ENCODE results near the gene KLF2. TPM values are rescaled to one million over a fixed set of nuclear protein-coding genes. Genes with fewer than 3 reads are reported as not detected.
"Not testable (repeated sequence)": the region's sequence is repeated elsewhere in the genome, so short reads cannot be mapped to it uniquely, and the experiment has no call there.

Gene KLF2
- total RNA-seq, 2 donors from 2014 or later, result 19.8 to 24.4 TPM

- intact Hi-C loops (cut with DNase I), result no loop called here
- 87% methylated on average over 3 of the region's 3 CpGs for WGBS
- Histone ChIP-seq H3K27me3 (replicated peaks; ENCODE audit: insufficient read depth) (no peaks in the 10 kb centered on the region), H3K36me3 (no peaks in the 10 kb centered on the region), H3K27ac (no peak overlapping the region), H3K9me3 (no peaks in the 10 kb centered on the region), H3K4me3 (no peak overlapping the region), H3K4me1 (replicated peaks) (no peaks in the 10 kb centered on the region)
- DNase-seq (ENCODE audit: low spot score), result no peak
- TF ChIP-seq POLR2AphosphoS5 (IDR thresholded peaks at IDR 0.05), result no peak
- no peak for TF ChIP-seq CTCF (IDR thresholded peaks at IDR 0.05)
- TF ChIP-seq POLR2A (IDR thresholded peaks at IDR 0.05), result no peak
Measured at GRCh38 chr19:16298334-16298733, 26.3 kb upstream of the KLF2 start.

- Histone ChIP-seq H3K9me3 (no peaks in the 10 kb centered on the region), H3K27ac (no peak overlapping the region), H3K4me1 (replicated peaks) (no peaks in the 10 kb centered on the region), H3K27me3 (replicated peaks; ENCODE audit: insufficient read depth) (no peaks in the 10 kb centered on the region), H3K4me3 (no peak overlapping the region), H3K36me3 (no peaks in the 10 kb centered on the region)
- no peak for DNase-seq (ENCODE audit: low spot score)
- TF ChIP-seq CTCF (IDR thresholded peaks at IDR 0.05), result no peak
- TF ChIP-seq POLR2A (IDR thresholded peaks at IDR 0.05), result no peak
- TF ChIP-seq POLR2AphosphoS5 (IDR thresholded peaks at IDR 0.05), result no peak
- intact Hi-C loops (cut with DNase I), result no loop called here
- WGBS, result 57% methylated on average over 25 of the region's 25 CpGs
Measured at GRCh38 chr19:16301999-16302694, 22.5 kb upstream of the KLF2 start.

- H3K36me3 ChIP-seq, result no peaks in the 10 kb centered on the region
- H3K9me3 ChIP-seq, result no peaks in the 10 kb centered on the region
- no peak overlapping the region for H3K27ac ChIP-seq
- no peak for DNase-seq (ENCODE audit: low spot score)
- no peaks in the 10 kb centered on the region for H3K4me1 ChIP-seq (replicated peaks)
- no peak overlapping the region for H3K4me3 ChIP-seq
- TF ChIP-seq POLR2A (IDR thresholded peaks at IDR 0.05), result no peak
- TF ChIP-seq CTCF (IDR thresholded peaks at IDR 0.05), result no peak
- no peak for TF ChIP-seq POLR2AphosphoS5 (IDR thresholded peaks at IDR 0.05)
- 62% methylated on average over 3 of the region's 3 CpGs for WGBS
- intact Hi-C loops (cut with DNase I), result no loop called here
- H3K27me3 ChIP-seq (replicated peaks; ENCODE audit: insufficient read depth), result no peaks in the 10 kb centered on the region
Measured at GRCh38 chr19:16303755-16304154, 20.9 kb upstream of the KLF2 start.

- intact Hi-C loops (cut with DNase I); DNase-seq (ENCODE audit: low spot score); H3K9me3 ChIP-seq; H3K36me3 ChIP-seq; H3K4me3 ChIP-seq; H3K27me3 ChIP-seq (replicated peaks; ENCODE audit: insufficient read depth); H3K27ac ChIP-seq; H3K4me1 ChIP-seq (replicated peaks): not testable (repeated sequence)
- 82% methylated on average over 2 of the region's 2 CpGs for WGBS
Measured at GRCh38 chr19:16304511-16304910, 20.1 kb upstream of the KLF2 start.

GRCh38 chr19:16305060-16305459 lies 19.6 kb upstream of the KLF2 start:
- H3K4me1 ChIP-seq (replicated peaks); H3K27ac ChIP-seq; intact Hi-C loops (cut with DNase I); H3K27me3 ChIP-seq (replicated peaks; ENCODE audit: insufficient read depth); DNase-seq (ENCODE audit: low spot score); H3K9me3 ChIP-seq; H3K36me3 ChIP-seq; H3K4me3 ChIP-seq: not testable (repeated sequence)
- WGBS, result 92% methylated on average over 6 of the region's 6 CpGs

- Histone ChIP-seq H3K4me3 (no peak overlapping the region), H3K36me3 (no peaks in the 10 kb centered on the region), H3K9me3 (no peaks in the 10 kb centered on the region), H3K4me1 (replicated peaks) (no peaks in the 10 kb centered on the region), H3K27ac (no peak overlapping the region), H3K27me3 (replicated peaks; ENCODE audit: insufficient read depth) (no peaks in the 10 kb centered on the region)
- intact Hi-C loops (cut with DNase I), result no loop called here
- TF ChIP-seq CTCF (IDR thresholded peaks at IDR 0.05), result no peak
- TF ChIP-seq POLR2AphosphoS5 (IDR thresholded peaks at IDR 0.05), result no peak
- TF ChIP-seq POLR2A (IDR thresholded peaks at IDR 0.05), result no peak
- 78% methylated on average over 21 of the region's 21 CpGs for WGBS
- DNase-seq (ENCODE audit: low spot score), result no peak
Measured at GRCh38 chr19:16306728-16307402, 17.8 kb upstream of the KLF2 start.
